ENCODE measurements around the gene CCDC154. TPM values are rescaled to one million over a fixed set of nuclear protein-coding genes. Genes with fewer than 3 reads are reported as not detected.

Gene CCDC154
- total and polyA plus RNA-seq, 2 experiments from 2014 or later: 0.31 TPM; not detected in 1

GRCh38 chr16:1474796-1475551 lies 30.6 kb upstream of the CCDC154 start, which contains the start of gene CLCN7:
Gene CLCN7, minus strand, starts transcription at chr16:1475028. Its CDS starts 54 bp downstream, at chr16:1474974.
- TF ChIP-seq ZNF331 (CRISPR knock-in tag; IDR thresholded peaks at IDR 0.05; ENCODE audit: low read depth): no peak
- TF ChIP-seq POLR2AphosphoS5 (IDR thresholded peaks at IDR 0.05; ENCODE audit: low read depth): peak; percentile 69
- no peak for TF ChIP-seq STAT1 (IDR thresholded peaks at IDR 0.05; ENCODE audit: unreplicated experiment)
- TF ChIP-seq CREB1 (CRISPR knock-in tag; IDR thresholded peaks at IDR 0.05; ENCODE audit: low read depth): peak; percentile 72
- no peak within 1 kb of the TSS for H3K27ac ChIP-seq (ENCODE audit: low read depth)
- ATAC-seq: peak; percentile 81

GRCh38 chr16:1474082-1474795 lies 29.9 kb upstream of the CCDC154 start:
- Histone ChIP-seq H3F3A (replicated peaks; ENCODE audit: low read depth) (no peaks in the 10 kb centered on the region), H3K9me2 (ENCODE audit: insufficient read depth) (no peaks in the 10 kb centered on the region), H3K79me2 (replicated peaks; ENCODE audit: insufficient read depth) (peaks cover 51% of the 10 kb centered on the region), H3K36me3 (ENCODE audit: insufficient read depth) (no peaks in the 10 kb centered on the region), H3K4me1 (ENCODE audit: insufficient read depth) (peaks cover 3% of the 10 kb centered on the region; the same call in 1 of the 2 replicates), H3K4me3 (peak overlapping the region; percentile 77), H3K27ac (ENCODE audit: low read depth) (no peak overlapping the region), H3K4me2 (peak overlapping the region; percentile 89), H4K20me1 (replicated peaks; ENCODE audit: insufficient read depth) (peaks cover 21% of the 10 kb centered on the region), H3K27me3 (ENCODE audit: insufficient read depth) (no peaks in the 10 kb centered on the region), H2AFZ (no peak overlapping the region)
- Mint-ChIP-seq H3K4me3 (peak overlapping the region; percentile 86), H3K27me3 (ENCODE audit: insufficient read depth, low read depth, poor library complexity) (peaks cover 12% of the 10 kb centered on the region), H3K27ac (peak overlapping the region; percentile 79; the same call in 1 of the 2 replicates), H3K4me1 (peaks cover 11% of the 10 kb centered on the region), H3K36me3 (ENCODE audit: low read depth) (peaks cover 3% of the 10 kb centered on the region), H3K9me3 (peaks cover 30% of the 10 kb centered on the region; the same call in 2 of the 3 replicates)
- DNase-seq (ENCODE audit: low spot score) (peak; percentile 45), ATAC-seq (peak; percentile 37)
- no peak for TF ChIP-seq ETS1 (IDR thresholded peaks at IDR 0.05)
- no peak for TF ChIP-seq JUNB (IDR thresholded peaks at IDR 0.05; ENCODE audit: unreplicated experiment)
- no peak for TF ChIP-seq ZNF462 (CRISPR knock-in tag; IDR thresholded peaks at IDR 0.05)
- no peak for TF ChIP-seq ZNF331 (CRISPR knock-in tag; IDR thresholded peaks at IDR 0.05; ENCODE audit: low read depth)
- no peak for TF ChIP-seq POLR2AphosphoS5 (IDR thresholded peaks at IDR 0.05; ENCODE audit: low read depth)
- no peak for TF ChIP-seq NANOG (IDR thresholded peaks at IDR 0.05; ENCODE audit: borderline replicate concordance)
- no peak for TF ChIP-seq CREB1 (CRISPR knock-in tag; IDR thresholded peaks at IDR 0.05; ENCODE audit: low read depth)
- no peak for TF ChIP-seq CTCF (conservative IDR thresholded peaks at IDR 0.05; ENCODE audit: low read depth in 2 of 2)

More at GRCh38 chr16:1474796-1475551, 30.6 kb upstream of the CCDC154 start, which contains the start of gene CLCN7:
- H3K79me2 ChIP-seq (replicated peaks; ENCODE audit: insufficient read depth): peaks cover 44% of the 10 kb centered on the region
- peak within 1 kb of the TSS; percentile 89 for H3K4me2 ChIP-seq
- H2AFZ ChIP-seq: peak within 1 kb of the TSS; percentile 74; the same call in 1 of the 2 replicates
- H3K36me3 Mint-ChIP-seq (ENCODE audit: low read depth): peaks cover 3% of the 10 kb centered on the region; the same call in 2 of the 3 replicates
- peaks cover 12% of the 10 kb centered on the region for H3K27me3 Mint-ChIP-seq (ENCODE audit: insufficient read depth, low read depth, poor library complexity)
- peak within 1 kb of the TSS; percentile 77 for H3K4me3 ChIP-seq
- no peaks in the 10 kb centered on the region for H3K36me3 ChIP-seq (ENCODE audit: insufficient read depth)
- peaks cover 8% of the 10 kb centered on the region; the same call in 2 of the 3 replicates for H3K4me1 Mint-ChIP-seq
- peaks cover 15% of the 10 kb centered on the region; the same call in 1 of the 2 replicates for H4K20me1 ChIP-seq (replicated peaks; ENCODE audit: insufficient read depth)
- peaks cover 30% of the 10 kb centered on the region; the same call in 2 of the 3 replicates for H3K9me3 Mint-ChIP-seq
- peaks cover 3% of the 10 kb centered on the region; the same call in 1 of the 2 replicates for H3K4me1 ChIP-seq (ENCODE audit: insufficient read depth)
- DNase-seq (ENCODE audit: low spot score): peak; percentile 85
- H3F3A ChIP-seq (replicated peaks; ENCODE audit: low read depth): no peaks in the 10 kb centered on the region
- no peaks in the 10 kb centered on the region for H3K9me2 ChIP-seq (ENCODE audit: insufficient read depth)
- no peaks in the 10 kb centered on the region for H3K27me3 ChIP-seq (ENCODE audit: insufficient read depth)
- peak within 1 kb of the TSS; percentile 79 for H3K27ac Mint-ChIP-seq
- H3K4me3 Mint-ChIP-seq: peak within 1 kb of the TSS; percentile 86

All from GM23338 (cell line).